Body of pancreas (tissue), 4 donors: ENCODE data around the gene PPP2R2B. TPM values are rescaled to one million over a fixed set of nuclear protein-coding genes. Genes with fewer than 3 reads are reported as not detected.

Experiments used
- ATAC-seq: fragments of 150-250 bp; one replicate; pipeline ENCODE4 v1.9.1; 2016
- DNase-seq, 4 donors: peaks; one replicate each; pipeline ENCODE4 v3.0.0-alpha.2; 2019
- H3K27ac ChIP-seq, 4 donors: fragments of 200-600 bp; sonication (generic); 1 replicate in 3 of 4; 2 replicates in 1 of 4; pipeline versions ENCODE4 v1.5.1 to v1.6.1; 2016 to 2019; ENCODE audit warnings: mild to moderate bottlenecking in 1 of 4, mixed read lengths in 1 of 4, moderate library complexity in 1 of 4
- H3K27me3 ChIP-seq, 2 donors: fragments of 200-600 bp; sonication (generic); one replicate each; pipeline ENCODE4 v1.6.0; 2016; ENCODE audit warnings: mild to moderate bottlenecking in 1 of 2
- H3K36me3 ChIP-seq, 2 donors: fragments of 200-600 bp; sonication (generic); replicated peaks in 1 of 2; 2 replicates each; pipeline ENCODE4 v1.5.1; 2016; ENCODE audit warnings: low read depth in 2 of 2; ENCODE audit not compliant: insufficient read depth in 1 of 2
- H3K4me1 ChIP-seq: fragments of 200-600 bp; sonication (generic); one replicate; pipeline ENCODE4 v1.6.0; 2016
- H3K4me3 ChIP-seq, 2 donors: fragments of 200-600 bp; sonication (generic); 1 replicate in 1 of 2; 2 replicates in 1 of 2; pipeline ENCODE4 v1.5.1; 2016 to 2019
- H3K9me3 ChIP-seq, 3 donors: fragments of 200-600 bp; sonication (generic); 1 replicate in 2 of 3; 2 replicates in 1 of 3; pipeline ENCODE4 v1.5.1; 2016
- POLR2A ChIP-seq, 3 donors: fragments of 450-650 bp; IDR thresholded peaks; one replicate each; pipeline ENCODE4 v1.6.1; 2016; ENCODE audit warnings: antibody characterized with exemption in 3 of 3, mild to moderate bottlenecking in 2 of 3
- WGBS, 2 donors: methylation state at CpG; one replicate each; pipeline ENCODE4 v1.1.5; 2017; 5-methylcytosine and 5-hydroxymethylcytosine counted together
- intact Hi-C: fragments of 100-400 bp; cut with DNase I; formaldehyde crosslinking; loops from one replicate; pipeline ENCODE4 v1.15.1; 2023
- total RNA-seq, 2 donors: library from RNA; depleted of rRNA; stranded (reverse); fragments of >200 nt; gene quantifications; one replicate each; pipeline ENCODE4 v1.1.0, GENCODE V29; 2016
- TF ChIP-seq, protein P1 (sequence below), 7 experiments: fragments of 450-650 bp in 4 of 7; fragments of 200-600 bp in 3 of 7; sonication (generic) in 3 of 7; IDR thresholded peaks; one replicate each; pipeline ENCODE4 v1.5.1; 2016 to 2019; ENCODE audit warnings: antibody characterized with exemption in 7 of 7

The PPP2R2B gene
- total RNA-seq, 2 donors from 2014 or later: 0.26 TPM; not detected in 1

DNA sequence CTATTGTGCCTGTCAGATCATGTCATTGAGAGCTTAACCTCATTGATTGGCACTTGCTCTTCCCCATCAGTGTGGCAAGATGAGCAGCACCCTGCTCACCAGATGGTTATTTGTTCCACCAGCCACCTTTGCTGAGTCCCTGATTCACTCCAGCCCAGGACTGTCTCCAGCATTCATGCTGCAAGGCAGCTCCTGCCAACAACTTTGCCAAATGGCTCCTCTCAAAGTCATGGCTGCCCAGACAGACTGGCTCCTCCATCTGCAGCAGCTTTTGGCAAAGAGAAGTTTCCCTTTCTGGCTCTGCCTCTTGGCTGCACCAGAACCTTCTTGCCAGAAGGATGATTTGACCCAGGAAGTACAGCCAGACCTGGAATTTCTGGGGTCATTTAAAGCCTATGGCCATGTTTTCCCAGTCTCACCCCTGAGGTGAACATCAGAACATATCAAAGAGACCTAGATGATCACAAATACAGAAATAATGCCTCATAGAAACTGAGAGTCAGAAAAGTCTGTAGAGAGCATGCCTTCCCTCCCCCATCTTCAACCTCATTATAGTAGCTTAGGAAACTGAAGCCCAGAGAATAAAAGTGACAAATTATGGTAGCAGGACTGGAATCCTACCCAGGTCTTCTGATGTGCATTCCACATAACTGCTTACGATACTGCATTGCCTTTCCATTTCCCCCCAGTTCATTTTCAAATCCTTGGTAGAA lies 10.4 kb downstream of the PPP2R2B start:
- no peak for ATAC-seq
- no peak overlapping the region for H3K4me3 ChIP-seq
- no peaks in the 10 kb centered on the region for H3K27me3 ChIP-seq
- DNase-seq: no peak
- no peaks in the 10 kb centered on the region for H3K36me3 ChIP-seq
- H3K4me1 ChIP-seq: no peaks in the 10 kb centered on the region
- no peak overlapping the region for H3K27ac ChIP-seq
- H3K9me3 ChIP-seq: no peaks in the 10 kb centered on the region
- intact Hi-C loops: no loop called here
- WGBS, 2 donors: 40 to 46% methylated on average over 1 of the region's 1 CpG
- TF ChIP-seq POLR2A (IDR thresholded peaks at IDR 0.05): no peak
- TF ChIP-seq, protein P1, sequence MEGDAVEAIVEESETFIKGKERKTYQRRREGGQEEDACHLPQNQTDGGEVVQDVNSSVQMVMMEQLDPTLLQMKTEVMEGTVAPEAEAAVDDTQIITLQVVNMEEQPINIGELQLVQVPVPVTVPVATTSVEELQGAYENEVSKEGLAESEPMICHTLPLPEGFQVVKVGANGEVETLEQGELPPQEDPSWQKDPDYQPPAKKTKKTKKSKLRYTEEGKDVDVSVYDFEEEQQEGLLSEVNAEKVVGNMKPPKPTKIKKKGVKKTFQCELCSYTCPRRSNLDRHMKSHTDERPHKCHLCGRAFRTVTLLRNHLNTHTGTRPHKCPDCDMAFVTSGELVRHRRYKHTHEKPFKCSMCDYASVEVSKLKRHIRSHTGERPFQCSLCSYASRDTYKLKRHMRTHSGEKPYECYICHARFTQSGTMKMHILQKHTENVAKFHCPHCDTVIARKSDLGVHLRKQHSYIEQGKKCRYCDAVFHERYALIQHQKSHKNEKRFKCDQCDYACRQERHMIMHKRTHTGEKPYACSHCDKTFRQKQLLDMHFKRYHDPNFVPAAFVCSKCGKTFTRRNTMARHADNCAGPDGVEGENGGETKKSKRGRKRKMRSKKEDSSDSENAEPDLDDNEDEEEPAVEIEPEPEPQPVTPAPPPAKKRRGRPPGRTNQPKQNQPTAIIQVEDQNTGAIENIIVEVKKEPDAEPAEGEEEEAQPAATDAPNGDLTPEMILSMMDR (IDR thresholded peaks at IDR 0.05): no peak

- no peaks in the 10 kb centered on the region for H3K9me3 ChIP-seq
- no peaks in the 10 kb centered on the region for H3K36me3 ChIP-seq
- intact Hi-C loops: no loop called here
- H3K27me3 ChIP-seq: no peaks in the 10 kb centered on the region
- ATAC-seq (no peak), DNase-seq (no peak)
- H3K4me1 ChIP-seq: no peaks in the 10 kb centered on the region
- TF ChIP-seq POLR2A (IDR thresholded peaks at IDR 0.05): no peak
- 64 to 82% methylated on average over 2 of the region's 2 CpGs for WGBS, 2 donors
- H3K27ac ChIP-seq: no peak overlapping the region
- H3K4me3 ChIP-seq: no peak overlapping the region
Measured at GRCh38 chr5:146866263-146866662, 12.3 kb downstream of the PPP2R2B start.

GRCh38 chr5:146862641-146863040 lies 15.9 kb downstream of the PPP2R2B start:
- Histone ChIP-seq H3K36me3 (no peaks in the 10 kb centered on the region), H3K4me1 (no peaks in the 10 kb centered on the region), H3K27me3 (no peaks in the 10 kb centered on the region), H3K9me3 (no peaks in the 10 kb centered on the region), H3K4me3 (no peak overlapping the region), H3K27ac (no peak overlapping the region)
- intact Hi-C loops: no loop called here
- DNase-seq (no peak), ATAC-seq (no peak)
- 40 to 44% methylated on average over 1 of the region's 1 CpG for WGBS, 2 donors
- TF ChIP-seq POLR2A (IDR thresholded peaks at IDR 0.05): no peak
- TF ChIP-seq, protein P1 (IDR thresholded peaks at IDR 0.05): no peak

DNA sequence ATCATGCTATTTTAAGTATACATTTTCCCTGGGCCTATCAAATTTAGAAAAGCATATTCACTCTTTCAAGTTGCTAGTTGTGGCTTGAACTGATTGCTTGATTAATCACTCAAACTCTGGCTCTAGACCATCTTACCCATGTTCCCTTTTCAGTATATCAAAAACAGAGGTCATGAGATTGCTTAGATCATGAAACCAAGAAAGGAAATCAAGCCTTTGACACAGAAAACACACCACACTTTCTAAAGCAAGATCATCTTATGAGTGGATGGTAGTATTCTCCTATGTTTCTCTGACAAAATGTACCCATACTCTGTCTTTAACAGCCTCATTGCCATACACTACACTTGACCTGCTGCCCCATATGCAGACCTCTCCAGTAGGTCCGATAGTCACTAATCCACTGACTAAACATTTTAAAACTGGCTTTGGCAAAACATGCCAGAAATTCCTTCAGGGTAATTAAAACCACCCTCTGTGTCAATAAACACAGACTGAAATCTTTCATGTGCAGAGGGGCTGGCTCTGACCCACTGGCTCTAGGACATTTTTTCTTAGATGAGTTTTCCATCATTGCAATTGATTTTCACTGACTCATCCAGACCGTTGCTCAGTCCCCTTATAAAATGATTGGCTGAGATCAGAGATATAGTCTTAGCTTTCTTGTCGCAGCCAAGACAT lies 18.2 kb downstream of the PPP2R2B start:
- no peak for ATAC-seq
- intact Hi-C loops: no loop called here
- no peak overlapping the region for H3K4me3 ChIP-seq
- WGBS, 2 donors: 26 to 39% methylated on average over 3 of the region's 3 CpGs
- no peak for DNase-seq
- no peaks in the 10 kb centered on the region for H3K9me3 ChIP-seq
- TF ChIP-seq POLR2A (IDR thresholded peaks at IDR 0.05): no peak
- TF ChIP-seq, protein P1 (IDR thresholded peaks at IDR 0.05): no peak
- no peaks in the 10 kb centered on the region for H3K4me1 ChIP-seq
- H3K27me3 ChIP-seq: no peaks in the 10 kb centered on the region
- H3K36me3 ChIP-seq: no peaks in the 10 kb centered on the region
- H3K27ac ChIP-seq: no peak overlapping the region

DNA sequence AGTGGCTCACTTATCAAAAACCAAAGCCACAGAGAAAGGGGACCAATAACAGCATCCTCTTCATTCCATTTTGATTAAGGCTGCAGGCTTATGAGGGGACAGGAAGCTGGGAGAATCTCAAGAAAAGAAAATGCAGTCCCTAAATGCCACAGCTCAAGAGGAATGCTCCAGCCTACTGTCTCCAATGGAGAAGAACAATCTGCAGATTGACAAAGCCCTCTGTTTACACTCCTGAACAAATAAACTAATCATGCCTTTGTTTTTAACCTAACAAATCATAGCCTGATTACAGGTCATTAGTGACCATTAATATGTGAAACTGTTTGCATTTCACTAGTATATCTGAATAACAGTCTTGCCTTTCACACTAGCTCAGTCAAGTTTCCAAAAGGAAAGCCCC lies 26.5 kb downstream of the PPP2R2B start:
- no peak for DNase-seq
- H3K36me3 ChIP-seq: no peaks in the 10 kb centered on the region
- no peaks in the 10 kb centered on the region for H3K4me1 ChIP-seq
- intact Hi-C loops: no loop called here
- H3K27ac ChIP-seq: no peak overlapping the region
- H3K4me3 ChIP-seq: no peak overlapping the region
- H3K9me3 ChIP-seq: no peaks in the 10 kb centered on the region
- H3K27me3 ChIP-seq: no peaks in the 10 kb centered on the region
- ATAC-seq: no peak
- TF ChIP-seq, protein P1 (IDR thresholded peaks at IDR 0.05): no peak
- no peak for TF ChIP-seq POLR2A (IDR thresholded peaks at IDR 0.05)
